ENCODE measurements around the gene PRUNE1. TPM values are rescaled to one million over a fixed set of nuclear protein-coding genes. Genes with fewer than 3 reads are reported as not detected.

Gene PRUNE1
- total and polyA plus RNA-seq, 2 of the 4 experiments (the other 2 are of a cell fraction) = 7.9 to 9.4 TPM

- no peak for ATAC-seq (ENCODE audit: low read depth)
- H3K4me3 ChIP-seq (ENCODE audit: insufficient read depth, low read depth, low read length) = peak overlapping the region; percentile 89; the same call in 1 of the 2 replicates
- peak overlapping the region; percentile 46 to 94; a peak in 1 of 4 replicates for H4K8ac ChIP-seq (ENCODE audit: low read depth in 2 of 2, low read length in 2 of 2)
- no peak overlapping the region for H2BK15ac ChIP-seq (ENCODE audit: low read depth, low read length)
- no peak for TF ChIP-seq CTCF (conservative IDR thresholded peaks at IDR 0.05; ENCODE audit: low read depth, low read length)
- TF ChIP-seq MAZ (IDR thresholded peaks at IDR 0.05; ENCODE audit: borderline replicate concordance, low read depth, low read length) = no peak
- TF ChIP-seq POLR2A (IDR thresholded peaks at IDR 0.05; ENCODE audit: low read depth, low read length) = no peak
- no peak for TF ChIP-seq ELK1 (IDR thresholded peaks at IDR 0.05; ENCODE audit: borderline replicate concordance, low read depth, low read length)
- WGBS, 2 experiments (ENCODE audit: extremely low coverage in 2 of 2, insufficient read length in 1 of 2) = no CpG with 5 or more reads among the region's 2 CpGs
- no peak overlapping the region for H2AK9ac ChIP-seq (replicated peaks; ENCODE audit: low read depth, low read length, poor library complexity)
- ChIA-PET CTCF (interaction anchor here (0.6 kb wide), 1 partner anchor 143 kb away, joined by 3 read pairs; no protein-coding TSS in a partner anchor), POLR2A (ENCODE audit: unreplicated experiment) (no interaction called here)
- peak overlapping the region; percentile 90 for H2BK5ac ChIP-seq (ENCODE audit: low read depth, low read length, poor library complexity, severe bottlenecking)
- no peak overlapping the region for H2AK5ac ChIP-seq (ENCODE audit: low read depth, low read length)
- H3K4me2 ChIP-seq (ENCODE audit: low read depth, low read length) = peak overlapping the region; percentile 98
- peaks cover 5% of the 10 kb centered on the region for H3K36me3 ChIP-seq (ENCODE audit: control insufficient read depth, insufficient read depth, low read length)
- peak overlapping the region; percentile 16; the same call in 1 of the 2 replicates for H3K14ac ChIP-seq (replicated peaks; ENCODE audit: low read depth, low read length)
- dilution Hi-C loops (cut with HindIII; ENCODE audit: low sequenced_read_pairs, unreplicated experiment) (no loop called here), in situ Hi-C loops (cut with MboI; ENCODE audit: low sequenced_read_pairs) (no loop called here), intact Hi-C loops (cut with micrococcal nuclease) (loop anchor here (5.0 kb wide), 1 partner anchor 54 kb away; the partner anchor contains the start of genes MINDY1 and PRUNE1)
- H3K9ac ChIP-seq (ENCODE audit: low read depth, low read length) = 0 out of 2 replicates have a peak overlapping the region, but pooled peaks have one; percentile 10
- peak overlapping the region; percentile 32; the same call in 1 of the 2 replicates for H3K4ac ChIP-seq (ENCODE audit: low read depth, low read length)
- H2AFZ ChIP-seq (replicated peaks; ENCODE audit: low read length, poor library complexity) = no peak overlapping the region
- H3K23ac ChIP-seq (ENCODE audit: low read depth, low read length) = peak overlapping the region; percentile 60; the same call in 1 of the 2 replicates
- H3K79me1 ChIP-seq (ENCODE audit: low read depth in 1 of 2, low read length in 2 of 2) = peaks cover 18 to 60% of the 10 kb centered on the region in 2 experiments
- peaks cover 9% of the 10 kb centered on the region for H3K9me1 ChIP-seq (ENCODE audit: insufficient read depth, low read length)
- peak overlapping the region; percentile 13; the same call in 1 of the 2 replicates for H3K27ac ChIP-seq (ENCODE audit: insufficient read depth, low read length)
- no peak overlapping the region for H4K91ac ChIP-seq (ENCODE audit: insufficient read depth, low read depth, low read length)
- H3K4me1 ChIP-seq (ENCODE audit: control insufficient read depth, insufficient read depth, low read length) = peaks cover 12% of the 10 kb centered on the region
- no TSS peak for BruUV-seq (replicated peaks)
- H3K18ac ChIP-seq (ENCODE audit: low read depth, low read length) = no peak overlapping the region; the same call in 1 of the 2 replicates
- peak overlapping the region; percentile 23; the same call in 1 of the 2 replicates for H2BK120ac ChIP-seq (ENCODE audit: low read depth, low read length)
- H4K5ac ChIP-seq (ENCODE audit: low read depth, low read length) = 0 out of 2 replicates have a peak overlapping the region, but pooled peaks have one; percentile 19
- peaks cover 24% of the 10 kb centered on the region for H4K20me1 ChIP-seq (ENCODE audit: insufficient read depth, low read length)
- H3K9me3 ChIP-seq (ENCODE audit: control insufficient read depth, insufficient read depth, low read length) = no peaks in the 10 kb centered on the region
- no peaks in the 10 kb centered on the region for H3K27me3 ChIP-seq (ENCODE audit: control insufficient read depth, insufficient read depth, low read length)
- no peak for DNase-seq
- 0 out of 2 replicates have a peak overlapping the region, but pooled peaks have one; percentile 3 for H3K56ac ChIP-seq (ENCODE audit: extremely low read depth, insufficient read depth, low read length)
- H2BK20ac ChIP-seq (ENCODE audit: low read depth, low read length) = no peak overlapping the region
These were observed 53.5 kb downstream of the PRUNE1 start for GRCh38 chr1:151061704-151062103.

All from IMR-90 (cell line).